Nephron progenitor cell (in vitro differentiated cells): Measurements from ENCODE around the gene RPGRIP1.

Experiments
- DNase-seq: peaks from one replicate; pipeline ENCODE4 v3.0.0; 2021
- H3K27ac Mint-ChIP-seq: 2 replicates; pipeline ENCODE4 v1.8.0; 2021; ENCODE audit warnings: mild to moderate bottlenecking, moderate library complexity, mixed read lengths
- H3K27me3 Mint-ChIP-seq: 2 replicates; pipeline ENCODE4 v1.8.0; 2021; ENCODE audit warnings: mild to moderate bottlenecking, low read depth, mixed read lengths; ENCODE audit not compliant: poor library complexity
- H3K36me3 Mint-ChIP-seq: 2 replicates; pipeline ENCODE4 v1.8.0; 2021; ENCODE audit warnings: low read depth, mixed read lengths
- H3K4me1 Mint-ChIP-seq: 2 replicates; pipeline ENCODE4 v1.8.0; 2021; ENCODE audit warnings: mixed read lengths
- H3K4me3 Mint-ChIP-seq: 2 replicates; pipeline ENCODE4 v1.8.0; 2021; ENCODE audit warnings: mild to moderate bottlenecking, moderate library complexity, mixed read lengths
- H3K9me3 Mint-ChIP-seq: 2 replicates; pipeline ENCODE4 v1.8.0; 2021; ENCODE audit warnings: mild to moderate bottlenecking, moderate library complexity, mixed read lengths
- TF ChIP-seq, protein P1 (sequence below): fragments of 200-600 bp; sonication (generic); IDR thresholded peaks from 2 replicates; pipeline ENCODE4 v1.5.0; 2021; ENCODE audit warnings: antibody characterized with exemption

The RPGRIP1 gene

DNA sequence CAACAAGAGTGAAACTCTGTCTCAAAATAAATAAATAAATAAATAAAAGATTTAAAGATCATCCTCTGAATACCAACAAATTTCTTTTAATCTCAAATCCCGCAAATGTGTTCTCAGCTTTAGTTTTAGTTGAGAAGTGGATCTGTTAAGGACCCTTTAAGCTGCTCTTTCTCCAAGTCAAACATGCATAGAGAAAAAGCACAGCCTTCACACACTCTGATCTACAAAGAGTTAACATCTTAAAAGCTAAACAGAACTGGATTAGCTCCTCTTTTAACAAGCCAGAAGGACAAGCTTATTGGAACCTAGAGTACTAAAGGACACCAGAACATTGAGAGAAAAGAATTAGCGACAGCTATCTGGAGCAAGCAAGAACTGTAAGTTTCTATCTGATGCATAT is at the start of gene RPGRIP1:
Gene RPGRIP1 (plus strand): TSS at position 301 of the 400 bp plus-strand sequence. CDS start 7,894 bp downstream, outside the sequence.
- Mint-ChIP-seq H3K27ac (no peak within 1 kb of the TSS), H3K27me3 (peaks cover 3% of the 10 kb centered on the region), H3K9me3 (no peaks in the 10 kb centered on the region), H3K4me3 (no peak within 1 kb of the TSS), H3K36me3 (no peaks in the 10 kb centered on the region), H3K4me1 (peaks cover 7% of the 10 kb centered on the region)
- TF ChIP-seq, protein P1, sequence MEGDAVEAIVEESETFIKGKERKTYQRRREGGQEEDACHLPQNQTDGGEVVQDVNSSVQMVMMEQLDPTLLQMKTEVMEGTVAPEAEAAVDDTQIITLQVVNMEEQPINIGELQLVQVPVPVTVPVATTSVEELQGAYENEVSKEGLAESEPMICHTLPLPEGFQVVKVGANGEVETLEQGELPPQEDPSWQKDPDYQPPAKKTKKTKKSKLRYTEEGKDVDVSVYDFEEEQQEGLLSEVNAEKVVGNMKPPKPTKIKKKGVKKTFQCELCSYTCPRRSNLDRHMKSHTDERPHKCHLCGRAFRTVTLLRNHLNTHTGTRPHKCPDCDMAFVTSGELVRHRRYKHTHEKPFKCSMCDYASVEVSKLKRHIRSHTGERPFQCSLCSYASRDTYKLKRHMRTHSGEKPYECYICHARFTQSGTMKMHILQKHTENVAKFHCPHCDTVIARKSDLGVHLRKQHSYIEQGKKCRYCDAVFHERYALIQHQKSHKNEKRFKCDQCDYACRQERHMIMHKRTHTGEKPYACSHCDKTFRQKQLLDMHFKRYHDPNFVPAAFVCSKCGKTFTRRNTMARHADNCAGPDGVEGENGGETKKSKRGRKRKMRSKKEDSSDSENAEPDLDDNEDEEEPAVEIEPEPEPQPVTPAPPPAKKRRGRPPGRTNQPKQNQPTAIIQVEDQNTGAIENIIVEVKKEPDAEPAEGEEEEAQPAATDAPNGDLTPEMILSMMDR = no peak
- no peak for DNase-seq

DNA sequence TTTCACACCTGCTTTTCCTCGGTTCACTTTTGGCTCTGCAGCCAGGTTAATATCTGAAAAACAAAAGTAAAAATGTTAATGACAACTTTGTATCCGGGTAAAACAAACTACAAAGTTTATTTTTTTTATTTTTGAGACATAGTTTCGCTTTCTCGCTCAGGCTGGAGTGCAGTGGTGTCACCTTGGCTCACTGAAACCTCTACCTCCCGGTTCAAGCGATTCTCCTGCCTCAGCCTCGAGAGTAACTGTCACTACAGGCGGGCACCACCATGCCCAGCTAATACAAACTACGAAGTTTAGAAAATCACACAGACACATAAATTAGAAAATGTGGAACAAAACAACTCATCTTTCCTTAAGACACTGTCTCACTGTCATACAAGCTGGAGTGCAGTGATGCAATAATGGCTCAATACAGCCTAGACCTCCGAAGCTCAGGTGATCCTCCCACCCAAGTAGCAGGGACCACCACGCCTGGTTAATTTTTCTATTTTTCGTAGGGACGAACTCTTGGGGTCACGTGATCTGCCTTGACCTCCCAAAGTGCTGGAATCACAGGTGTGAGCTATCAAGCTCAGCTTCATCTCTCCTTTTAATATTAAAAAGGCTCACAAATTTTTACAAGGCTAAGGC is 48.7 kb upstream of the RPGRIP1 start:
- H3K27ac Mint-ChIP-seq = peak overlapping the region; percentile 59

DNA sequence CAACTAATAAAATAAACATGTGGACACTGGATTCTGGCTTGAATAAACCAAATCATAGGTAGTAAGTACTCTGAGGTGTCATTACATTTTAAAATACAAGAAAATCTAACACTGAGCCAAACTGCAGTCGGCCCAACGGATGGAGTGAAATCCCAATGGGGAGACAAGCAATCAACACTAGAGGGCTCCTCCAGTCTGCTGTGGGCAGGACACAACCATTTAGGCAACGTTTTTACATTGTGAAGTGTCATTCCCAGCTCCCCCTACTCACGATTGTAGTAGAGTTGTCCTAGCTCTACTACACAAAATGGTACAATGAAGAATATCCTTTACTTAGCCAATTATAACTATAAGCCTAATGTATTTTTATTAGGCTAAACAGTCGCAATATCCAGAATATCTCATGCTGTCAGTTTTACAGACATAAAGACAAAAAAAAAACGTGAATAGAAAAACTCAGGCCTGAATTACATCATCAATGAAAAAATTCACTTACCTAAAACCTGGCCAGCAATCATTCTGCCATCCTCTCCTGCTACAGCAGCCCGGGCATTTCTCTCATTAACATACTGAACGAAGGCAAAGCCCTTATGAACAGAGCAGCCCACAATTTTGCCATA is 46.3 kb upstream of the RPGRIP1 start:
- H3K4me3 Mint-ChIP-seq = no peak overlapping the region
- no peak for DNase-seq
- H3K27me3 Mint-ChIP-seq = no peaks in the 10 kb centered on the region
- peaks cover 13% of the 10 kb centered on the region for H3K4me1 Mint-ChIP-seq
- H3K9me3 Mint-ChIP-seq = no peaks in the 10 kb centered on the region
- TF ChIP-seq, protein P1 = no peak
- peak overlapping the region; percentile 39 for H3K27ac Mint-ChIP-seq
- H3K36me3 Mint-ChIP-seq = peaks cover 83% of the 10 kb centered on the region

More for the DNA sequence above, 48.7 kb upstream of the RPGRIP1 start:
- Mint-ChIP-seq H3K9me3 (no peaks in the 10 kb centered on the region), H3K4me1 (peaks cover 18% of the 10 kb centered on the region), H3K36me3 (peaks cover 90% of the 10 kb centered on the region), H3K4me3 (no peak overlapping the region), H3K27me3 (no peaks in the 10 kb centered on the region)
- TF ChIP-seq, protein P1 = no peak
- DNase-seq = no peak

DNA sequence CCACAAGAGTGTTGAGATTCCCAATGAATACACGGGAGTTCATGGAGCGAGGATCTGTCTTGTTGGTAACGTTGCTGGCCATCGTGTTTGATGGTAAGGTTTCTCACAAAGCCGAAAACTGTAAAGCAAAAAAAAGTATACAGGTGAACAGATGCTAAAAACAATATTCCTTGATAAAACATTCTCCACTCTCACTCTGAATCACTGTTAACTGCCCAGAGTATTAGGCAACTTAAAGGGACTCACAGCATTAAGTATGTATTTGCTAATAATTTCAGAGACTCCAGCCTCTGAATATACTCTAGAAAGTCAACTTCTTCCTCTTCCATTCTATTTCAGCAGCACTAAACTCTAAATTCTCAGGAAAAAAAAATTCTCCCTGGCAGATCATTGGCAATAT is 45.8 kb upstream of the RPGRIP1 start:
- no peak for DNase-seq
- TF ChIP-seq, protein P1 = no peak
- Mint-ChIP-seq H3K27me3 (no peaks in the 10 kb centered on the region), H3K27ac (no peak overlapping the region), H3K36me3 (peaks cover 83% of the 10 kb centered on the region), H3K9me3 (no peaks in the 10 kb centered on the region), H3K4me3 (no peak overlapping the region), H3K4me1 (peaks cover 13% of the 10 kb centered on the region)

DNA sequence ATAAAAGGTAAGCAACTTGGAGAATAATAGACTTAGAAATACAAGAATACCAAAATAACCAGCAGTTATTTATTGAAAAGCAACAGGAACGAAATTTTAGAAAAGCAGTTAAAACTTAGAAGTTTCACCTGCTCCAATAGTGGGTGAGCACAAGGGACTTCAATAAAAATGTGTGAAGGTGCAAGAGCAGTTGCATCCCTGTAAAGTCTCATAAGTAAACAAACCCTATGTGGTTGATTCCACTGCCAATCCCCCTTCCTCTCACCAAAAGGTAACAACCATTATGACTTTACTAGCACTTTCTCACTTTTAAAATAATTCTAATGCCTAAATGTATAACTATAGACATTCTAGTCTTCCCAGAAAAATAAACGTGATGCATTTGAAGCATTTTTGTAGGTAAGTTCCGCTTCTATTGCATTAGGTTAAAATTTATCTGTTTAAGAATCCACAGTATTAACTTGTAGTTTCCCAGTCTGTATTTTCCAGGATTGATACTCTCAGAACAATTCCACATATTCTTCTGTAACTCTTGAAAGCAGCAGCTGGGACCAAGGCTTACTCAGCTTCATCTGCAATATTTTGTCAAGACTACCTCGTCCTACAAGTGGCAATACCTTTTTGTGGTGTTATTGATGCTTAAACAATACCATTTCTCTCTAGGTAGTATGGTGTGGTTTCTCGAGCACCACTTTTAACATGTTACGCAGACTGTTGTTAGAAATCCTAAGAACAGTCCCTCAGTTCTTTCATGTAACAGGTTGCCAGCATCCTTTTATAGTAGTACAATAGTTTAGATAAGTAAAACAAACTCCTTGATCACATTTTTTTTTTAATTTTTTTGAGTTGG is 42.7 kb upstream of the RPGRIP1 start:
- H3K9me3 Mint-ChIP-seq = no peaks in the 10 kb centered on the region
- DNase-seq = no peak
- TF ChIP-seq, protein P1 = no peak
- no peaks in the 10 kb centered on the region for H3K27me3 Mint-ChIP-seq
- H3K4me1 Mint-ChIP-seq = peaks cover 5% of the 10 kb centered on the region
- no peak overlapping the region for H3K4me3 Mint-ChIP-seq
- no peak overlapping the region for H3K27ac Mint-ChIP-seq
- peaks cover 80% of the 10 kb centered on the region for H3K36me3 Mint-ChIP-seq
